Measurements from ENCODE around the gene DPP6.
"Not testable (repeated sequence)": the region's sequence is repeated elsewhere in the genome, so short reads cannot be mapped to it uniquely, and the experiment has no call there.

DPP6 gene

DNA sequence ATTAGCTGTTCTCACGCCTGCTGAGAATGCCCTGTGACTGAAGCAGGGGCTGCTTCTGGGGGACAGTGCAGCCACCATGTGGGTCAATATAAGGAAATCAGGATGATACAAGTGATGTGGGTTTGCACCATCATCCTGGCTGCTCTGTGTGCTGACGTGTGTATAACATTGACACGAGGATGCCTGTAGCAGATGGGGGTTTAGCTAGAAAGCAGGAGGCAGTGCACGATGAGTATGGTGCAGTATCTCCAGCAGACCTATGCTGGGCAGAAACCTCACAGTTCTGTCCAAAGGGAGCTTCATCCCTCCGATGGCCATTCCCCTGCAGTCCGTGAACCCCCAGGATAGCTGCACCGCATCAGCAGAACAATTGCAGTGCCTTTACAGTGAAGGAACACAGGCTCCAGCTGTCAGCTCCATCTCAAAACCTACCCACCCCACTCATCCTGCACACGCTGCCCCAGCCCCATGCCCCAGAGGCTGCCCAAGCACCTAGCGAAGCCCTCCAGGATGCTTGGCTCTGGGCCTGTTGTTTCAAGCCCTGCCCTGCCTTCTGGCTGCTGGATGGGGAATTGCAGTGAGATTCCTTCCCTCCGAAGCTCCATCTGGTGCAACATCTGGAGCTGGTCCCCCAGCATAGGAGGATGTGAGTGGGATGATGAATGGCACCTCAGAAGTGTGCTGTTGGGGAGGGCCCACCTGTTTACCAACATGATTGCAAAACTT is 96.8 kb downstream of the DPP6 start:
- not testable (repeated sequence) for DNase-seq (ENCODE audit: low read depth in 2 of 2)

DNA sequence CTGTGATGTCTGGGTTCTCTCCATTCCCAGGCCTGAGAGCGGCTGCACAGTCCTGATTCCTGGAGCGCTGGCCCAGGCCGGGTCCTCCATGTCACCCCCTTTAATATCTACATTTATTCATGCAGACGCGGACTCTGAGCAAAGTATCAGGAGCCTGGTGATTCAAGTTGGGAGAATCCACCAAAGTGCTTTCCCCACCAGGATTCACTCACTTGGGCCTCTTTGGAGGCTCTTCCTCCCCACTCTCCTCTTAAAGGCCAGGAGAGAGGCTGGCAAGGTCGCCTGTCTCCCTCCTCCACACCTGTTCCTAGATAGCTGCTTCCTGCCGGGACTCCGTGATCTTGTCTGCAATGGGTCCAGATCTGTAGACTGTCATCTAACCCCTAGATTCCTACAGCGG is 98.5 kb downstream of the DPP6 start:
- DNase-seq (ENCODE audit: low read depth in 2 of 2), result not testable (repeated sequence)

DNA sequence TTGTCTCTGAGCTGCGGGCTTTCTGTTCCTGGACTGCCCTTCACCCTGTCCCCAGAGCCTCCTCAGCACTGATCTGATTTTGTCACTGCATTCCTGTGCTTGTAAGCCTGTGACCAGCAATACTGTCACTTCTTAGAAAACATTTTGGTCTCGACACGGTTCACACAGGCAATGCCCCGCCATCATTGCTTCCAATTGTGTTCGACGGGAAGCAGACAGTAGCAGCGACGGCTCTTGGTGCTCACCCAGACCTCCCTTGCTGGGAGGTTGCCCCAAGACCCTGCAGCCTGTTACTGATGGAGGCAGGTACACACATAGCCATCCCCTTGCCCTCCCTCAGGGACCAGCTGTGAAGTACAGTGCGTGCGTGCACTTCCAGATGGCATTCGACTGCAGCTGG is 99.1 kb downstream of the DPP6 start:
- not testable (repeated sequence) for DNase-seq (ENCODE audit: low read depth in 2 of 2)

DNA sequence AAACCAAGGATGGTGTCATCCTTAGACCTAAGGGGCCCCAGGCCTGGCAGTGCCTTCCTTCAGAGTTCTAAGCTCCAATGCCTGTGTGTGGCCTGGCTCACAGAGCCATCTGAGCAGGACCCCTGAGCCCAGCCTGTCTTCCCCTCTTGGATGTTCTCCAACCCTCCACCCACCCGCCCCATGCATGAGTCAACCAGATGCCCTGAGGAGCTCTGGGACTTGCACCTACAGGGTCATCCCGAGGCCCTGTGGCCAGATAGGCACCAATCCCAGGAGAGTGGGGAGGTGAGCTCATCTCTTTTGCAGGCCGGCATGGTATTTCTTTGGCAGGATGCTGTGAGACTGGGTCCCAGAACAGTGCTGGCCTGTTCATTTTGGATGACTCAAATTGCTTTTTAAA is 103.7 kb downstream of the DPP6 start:
- DNase-seq (ENCODE audit: low read depth in 2 of 2), result not testable (repeated sequence)

DNA sequence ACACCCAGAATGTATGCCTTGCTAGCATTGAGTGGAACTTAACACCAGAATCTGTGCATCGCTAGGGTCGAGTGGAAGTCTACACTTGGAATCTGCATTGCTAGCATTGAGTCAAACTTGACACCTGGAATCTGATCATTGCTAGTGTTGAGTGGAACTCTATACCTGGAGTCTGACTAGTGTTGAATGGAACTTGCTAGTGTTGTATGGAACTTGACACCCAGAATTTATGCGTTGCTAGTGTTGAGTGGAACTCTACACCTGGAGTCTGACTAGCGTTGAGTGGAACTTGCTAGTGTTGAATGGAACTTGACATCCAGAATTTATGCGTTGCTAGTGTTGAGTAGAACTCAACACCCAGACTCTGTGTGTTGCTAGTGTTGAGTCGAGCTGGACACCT is 110.7 kb downstream of the DPP6 start:
- not testable (repeated sequence) for DNase-seq (ENCODE audit: low read depth in 2 of 2)

DNA sequence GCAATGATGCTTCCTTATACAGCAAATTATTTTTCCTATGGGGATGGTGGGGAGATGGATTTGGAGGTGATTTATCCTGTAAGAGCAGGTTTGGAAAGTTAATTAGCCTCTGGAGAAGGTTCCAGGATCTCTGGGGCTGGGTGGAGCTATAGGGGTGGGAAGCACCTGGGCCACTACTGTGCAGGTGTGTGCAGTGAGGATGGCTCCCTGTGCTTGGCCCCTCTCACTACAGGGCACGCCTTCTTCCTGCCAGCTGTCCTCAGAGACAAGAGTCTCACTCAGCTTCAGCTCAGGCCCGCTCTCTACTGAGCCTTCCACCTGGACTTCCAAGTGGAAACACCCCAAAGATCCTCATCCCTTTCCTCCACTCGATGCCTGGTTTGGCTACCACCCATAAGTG is 111.4 kb downstream of the DPP6 start:
- not testable (repeated sequence) for DNase-seq (ENCODE audit: low read depth in 2 of 2)

DNA sequence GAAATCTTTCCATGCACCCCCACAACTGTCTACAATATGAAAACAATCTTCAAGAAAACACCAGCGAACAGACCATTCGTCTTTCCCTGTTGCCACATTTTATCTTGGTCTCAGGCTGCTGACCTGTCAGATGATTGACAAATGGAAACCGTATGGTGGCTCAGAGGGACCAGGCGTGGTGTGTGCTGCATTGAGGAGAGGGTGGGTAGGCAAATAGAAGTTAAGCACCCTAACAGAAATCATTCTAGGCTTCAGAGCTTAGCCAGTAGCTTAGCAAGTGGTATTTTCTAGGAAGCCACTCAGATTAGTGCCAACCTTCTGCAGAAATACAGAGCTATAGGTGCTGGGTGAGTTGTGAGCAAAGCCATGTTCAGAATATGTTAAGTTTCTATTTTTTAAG is 114.9 kb downstream of the DPP6 start:
- DNase-seq (ENCODE audit: low read depth in 2 of 2), result no peak

DNA sequence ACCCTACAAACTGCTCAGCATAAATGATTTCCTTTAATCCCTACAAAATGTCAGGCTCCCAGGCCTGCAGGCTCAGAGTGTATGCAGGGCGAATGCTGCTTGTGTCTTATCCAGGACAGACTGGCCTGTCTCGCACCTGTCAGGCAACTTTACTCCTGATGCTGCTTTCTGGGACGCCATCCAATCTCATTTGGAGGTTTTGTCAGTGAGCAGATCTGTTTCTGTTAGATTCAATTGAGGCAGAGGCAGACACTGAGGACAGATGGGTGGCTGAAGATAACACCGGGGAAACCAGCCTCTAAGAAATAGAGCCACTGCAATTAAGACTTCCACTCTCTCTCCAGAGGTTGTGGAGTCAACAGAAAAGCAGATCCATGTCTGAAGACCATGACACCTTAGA is 115.6 kb downstream of the DPP6 start:
- DNase-seq (ENCODE audit: low read depth in 2 of 2), result no peak

DNA sequence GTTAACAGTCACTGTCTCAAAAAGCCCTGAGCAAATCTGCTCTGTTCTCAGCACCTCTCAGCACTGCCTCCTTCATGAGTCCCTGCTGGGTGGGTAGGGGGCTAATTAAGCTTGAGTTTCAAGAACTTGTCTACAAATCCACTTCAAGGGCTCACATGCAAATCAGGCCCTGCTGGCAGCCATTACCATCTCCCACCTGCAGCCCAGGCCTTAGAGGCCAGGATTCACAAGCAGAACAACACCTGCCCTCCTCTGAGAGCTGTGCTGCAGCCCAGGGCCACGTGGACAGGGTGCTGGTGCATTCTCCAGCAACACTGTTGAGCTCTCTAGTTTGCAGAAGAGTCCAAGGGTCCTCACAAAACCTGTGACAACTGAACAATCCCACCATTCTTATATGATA is 119.2 kb downstream of the DPP6 start:
- DNase-seq (ENCODE audit: low read depth in 2 of 2), result no peak

DNA sequence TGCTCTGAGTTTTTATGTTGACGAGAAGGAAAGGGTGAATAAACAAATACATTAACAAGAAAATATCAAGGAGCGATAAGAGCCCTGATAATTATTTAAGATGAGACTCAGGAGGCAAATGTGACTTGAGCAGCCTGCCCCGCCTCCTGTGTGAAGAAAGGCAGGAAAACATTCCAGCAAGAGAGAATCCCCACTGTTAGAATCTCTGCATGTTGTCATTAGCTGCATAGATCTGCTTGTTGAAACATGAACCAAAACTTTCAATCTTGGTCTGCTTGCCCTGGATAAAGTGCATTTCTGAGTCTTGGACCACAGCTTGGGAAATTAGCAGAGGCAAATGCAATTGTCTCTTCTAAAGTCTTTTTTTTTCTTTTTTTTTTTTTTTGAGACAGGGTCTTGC is 120.0 kb downstream of the DPP6 start:
- no peak for DNase-seq (ENCODE audit: low read depth in 2 of 2)

DNA sequence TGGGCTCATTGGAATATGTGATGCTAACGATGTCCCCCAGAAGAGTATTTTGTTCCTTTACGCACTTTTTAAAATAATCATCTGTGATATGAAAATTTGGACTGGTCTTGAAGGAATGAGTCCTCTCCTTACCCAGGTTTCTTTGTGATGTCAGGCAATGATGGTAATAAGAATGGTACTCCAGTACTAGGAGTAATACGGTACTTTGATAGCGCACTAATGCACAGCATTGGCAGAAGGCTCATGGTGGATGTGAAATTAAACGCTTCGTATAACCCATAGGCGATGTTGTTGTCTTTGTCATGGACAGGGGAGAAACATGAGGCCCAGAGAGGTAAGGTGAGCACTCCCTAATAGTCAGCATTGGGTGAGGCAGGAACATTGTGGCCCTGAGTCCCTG is 125.4 kb downstream of the DPP6 start:
- DNase-seq (ENCODE audit: low read depth in 2 of 2), result no peak

DNA sequence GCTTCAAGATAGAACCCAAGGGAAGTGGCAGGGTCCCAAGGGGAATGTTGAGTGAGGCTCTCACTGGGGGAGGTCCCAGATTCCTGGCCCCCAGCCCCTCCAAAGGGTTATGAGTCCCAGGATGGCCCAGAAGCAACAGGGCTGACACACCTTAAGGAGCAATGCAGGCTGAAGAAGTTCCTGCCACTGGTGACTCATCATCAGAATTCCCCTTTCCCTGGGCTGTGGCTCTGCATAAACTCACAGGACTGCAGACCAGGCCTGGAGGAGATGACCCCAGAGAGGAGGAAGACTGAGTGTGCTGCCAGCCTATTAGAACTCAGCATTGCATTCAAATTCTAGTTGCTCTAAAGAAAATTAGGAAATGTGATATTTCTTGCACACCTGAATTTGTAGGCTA is 126.7 kb downstream of the DPP6 start:
- no peak for DNase-seq (ENCODE audit: low read depth in 2 of 2)

DNA sequence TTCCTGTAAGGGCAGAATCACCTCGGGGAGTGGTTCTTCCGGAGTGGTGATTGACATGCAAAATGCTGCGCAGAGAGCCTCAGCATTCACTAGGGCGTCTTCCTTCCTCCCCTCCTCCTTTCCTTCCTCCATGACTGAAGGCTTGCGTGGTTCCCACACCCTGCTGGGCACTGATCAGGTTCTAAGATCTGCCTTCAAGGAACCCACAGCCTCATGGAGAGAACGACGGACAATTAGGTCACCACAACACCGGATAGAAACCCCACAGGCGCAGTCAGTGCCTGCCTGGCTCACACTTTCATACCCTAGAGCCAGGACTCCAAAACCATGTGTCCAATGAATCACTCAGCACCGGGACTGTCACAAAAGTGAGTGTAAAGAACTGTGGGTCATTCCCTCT is 131.3 kb downstream of the DPP6 start:
- no peak for DNase-seq (ENCODE audit: low read depth in 2 of 2)

DNA sequence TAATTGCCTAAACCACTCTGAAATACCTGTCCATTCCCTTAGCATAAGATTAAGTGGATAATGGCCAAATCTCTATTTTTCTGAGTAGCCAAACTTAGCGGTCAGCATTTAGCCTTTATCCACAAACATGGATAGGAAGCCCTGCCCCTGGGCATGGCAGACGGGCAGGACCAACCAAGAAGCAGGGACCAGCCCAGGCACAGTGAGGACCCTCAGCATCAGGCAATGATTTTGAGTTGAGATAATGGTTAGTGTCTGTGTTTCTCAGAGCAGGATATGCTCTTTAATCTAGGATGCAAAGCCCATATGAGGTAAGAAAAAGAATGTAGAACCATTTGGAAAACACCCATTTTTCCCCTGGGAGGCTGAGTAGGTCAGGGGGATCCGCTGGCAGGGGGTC is 131.7 kb downstream of the DPP6 start:
- DNase-seq (ENCODE audit: low read depth in 2 of 2), result no peak

DNA sequence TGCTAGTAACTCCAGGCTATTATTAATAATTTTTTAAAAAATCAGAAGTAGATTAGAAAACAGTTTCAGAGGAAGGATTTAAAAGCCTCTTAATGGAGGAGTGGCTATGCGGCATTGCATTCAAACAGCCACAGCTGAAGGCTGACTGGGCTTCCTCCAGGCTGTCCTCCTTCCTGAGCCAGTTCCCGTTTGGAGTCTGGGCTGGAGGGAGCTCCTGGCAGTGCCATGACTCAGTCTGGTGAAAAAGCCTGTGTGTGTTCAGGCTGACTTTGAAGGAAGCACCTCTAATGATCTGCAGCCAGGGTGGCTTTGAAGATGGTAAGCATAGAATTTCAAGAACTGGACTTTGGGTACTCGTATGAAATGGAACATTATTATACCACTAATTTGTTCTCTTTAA is 134.6 kb downstream of the DPP6 start:
- DNase-seq (ENCODE audit: low read depth in 2 of 2), result no peak

DNA sequence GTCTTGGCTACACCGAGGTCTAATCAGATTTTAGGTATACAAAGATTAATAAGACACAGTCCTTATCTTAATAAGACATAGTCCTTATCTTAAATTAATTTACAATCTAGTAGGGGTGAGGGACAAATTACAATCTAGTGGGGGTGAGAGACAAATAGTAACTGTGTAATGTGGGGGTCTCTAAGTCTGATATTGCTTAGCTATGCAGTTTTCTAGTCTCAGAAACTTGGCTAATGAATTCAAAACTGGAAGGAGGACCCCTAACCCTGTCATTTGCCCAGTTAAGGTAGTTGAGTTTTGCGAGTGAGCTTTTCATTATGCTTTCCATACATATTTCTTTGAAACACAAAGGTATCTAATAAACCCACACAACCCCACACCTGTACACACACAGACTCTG is 136.1 kb downstream of the DPP6 start:
- no peak for DNase-seq (ENCODE audit: low read depth in 2 of 2)

DNA sequence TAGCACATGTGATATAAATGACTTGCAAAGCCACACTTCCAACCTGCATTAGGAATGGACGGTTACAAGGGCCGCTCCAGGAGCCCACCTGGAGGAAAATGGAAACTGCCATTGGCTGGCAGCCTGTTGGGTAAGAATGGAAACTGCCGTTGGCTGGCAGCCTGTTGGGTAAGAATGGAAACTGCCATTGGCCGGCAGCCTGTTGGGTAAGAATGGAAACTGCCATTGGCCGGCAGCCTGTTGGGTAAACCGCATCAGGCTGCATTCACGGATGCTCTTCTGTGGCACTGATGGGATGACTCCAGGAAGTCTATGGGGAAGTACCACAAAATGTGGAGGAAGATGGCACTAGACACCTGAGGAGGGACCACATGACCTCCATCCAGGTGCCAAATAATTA is 143.1 kb downstream of the DPP6 start:
- no peak for DNase-seq (ENCODE audit: low read depth in 2 of 2)

DNA sequence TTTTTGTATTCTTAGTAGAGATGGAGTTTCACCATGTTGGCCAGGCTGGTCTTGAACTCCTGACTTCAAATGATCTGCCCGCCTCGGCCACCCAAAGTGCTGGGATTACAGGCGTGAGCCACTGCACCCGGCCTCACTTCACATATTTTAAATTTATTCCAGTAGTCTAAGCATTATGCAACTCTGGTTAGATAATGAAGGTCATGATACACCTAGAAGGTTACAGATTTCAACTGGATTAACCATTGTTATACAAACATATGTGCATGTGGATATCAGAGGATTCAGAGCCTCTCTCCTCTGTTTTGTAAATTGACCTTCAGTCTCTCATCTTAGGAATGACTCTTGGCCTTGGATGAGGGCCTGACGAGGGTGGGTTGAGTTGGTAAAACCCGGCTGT is 146.3 kb downstream of the DPP6 start:
- DNase-seq (ENCODE audit: low read depth in 2 of 2), result no peak

DNA sequence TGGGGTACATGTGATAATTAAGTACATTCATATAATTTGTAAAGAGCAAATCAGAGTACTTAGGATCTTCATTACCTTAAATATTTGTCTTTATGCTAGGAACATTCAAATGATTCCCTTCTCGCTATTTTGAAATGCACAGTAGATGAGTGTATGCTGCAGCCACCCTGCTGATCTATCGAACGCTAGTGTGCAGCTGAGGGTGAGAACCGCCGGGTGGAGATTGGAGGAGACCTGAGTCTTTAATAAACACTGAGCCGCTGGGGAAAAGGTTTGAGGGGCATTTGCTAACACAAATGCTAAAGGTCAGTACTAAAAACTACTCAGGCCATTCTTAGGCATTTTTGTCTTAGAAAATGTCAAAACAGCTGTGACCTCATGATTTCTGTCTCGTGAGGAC is 148.0 kb downstream of the DPP6 start:
- no peak for DNase-seq (ENCODE audit: low read depth in 2 of 2)

DNA sequence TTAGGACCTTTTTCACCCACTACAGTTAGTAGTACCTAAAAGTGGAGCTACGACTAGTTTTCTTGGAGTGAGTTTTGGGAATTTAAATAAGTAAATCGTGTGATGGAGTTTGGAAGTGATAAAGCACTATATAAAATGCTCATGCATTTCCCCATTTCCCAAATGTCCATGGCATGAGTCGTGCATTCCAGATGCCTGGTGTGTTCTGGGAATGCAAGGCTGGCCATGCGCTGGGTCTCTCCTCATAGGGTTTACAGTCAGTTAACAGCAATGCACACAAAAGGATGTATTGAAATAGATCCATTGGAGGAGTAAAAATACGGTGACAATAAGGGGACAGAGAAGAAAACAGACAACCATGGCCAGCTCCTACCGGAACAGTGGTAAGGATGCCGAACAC is 149.8 kb downstream of the DPP6 start:
- no peak for DNase-seq (ENCODE audit: low read depth in 2 of 2)

DNA sequence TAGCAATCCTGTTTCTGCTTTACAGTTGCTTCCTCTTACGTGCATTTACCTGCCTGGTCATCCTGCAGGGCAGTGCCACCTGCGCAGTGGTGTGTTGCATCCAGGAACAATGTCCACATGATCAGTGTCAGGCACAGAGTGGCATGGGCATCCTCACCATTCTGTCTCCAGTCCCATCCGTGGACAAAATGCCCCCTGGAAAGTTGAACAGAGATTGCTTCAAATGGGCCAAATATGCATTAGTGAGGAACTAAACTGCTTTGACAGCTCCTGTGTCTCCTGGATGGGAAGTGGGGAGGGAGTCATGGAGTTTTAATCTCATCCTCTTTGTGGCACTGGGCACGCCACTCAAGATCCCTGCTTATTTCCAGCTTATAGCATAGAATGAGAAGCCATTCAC is 151.8 kb downstream of the DPP6 start:
- no peak for DNase-seq (ENCODE audit: low read depth in 2 of 2)

DNA sequence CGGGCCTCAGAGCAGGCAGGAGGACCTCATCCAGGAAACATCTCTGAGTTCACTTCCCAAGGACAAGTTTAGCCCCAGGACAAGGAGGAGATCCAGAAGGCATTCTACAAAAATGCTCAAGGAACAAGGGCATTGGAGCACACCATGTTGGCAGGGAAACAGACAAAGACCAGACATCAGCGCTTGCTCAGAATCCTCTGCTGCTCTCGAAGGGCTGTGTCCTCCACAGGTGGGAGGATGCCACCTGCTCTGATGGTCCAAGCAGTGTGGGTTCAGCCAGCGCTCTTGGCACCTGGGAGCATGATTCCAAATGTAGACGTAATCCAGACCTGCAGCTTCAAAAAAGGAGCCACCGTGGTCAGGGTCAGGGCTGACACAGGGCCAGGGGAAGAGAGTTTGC is 160.7 kb downstream of the DPP6 start:
- no peak for DNase-seq (ENCODE audit: low read depth in 2 of 2)

DNA sequence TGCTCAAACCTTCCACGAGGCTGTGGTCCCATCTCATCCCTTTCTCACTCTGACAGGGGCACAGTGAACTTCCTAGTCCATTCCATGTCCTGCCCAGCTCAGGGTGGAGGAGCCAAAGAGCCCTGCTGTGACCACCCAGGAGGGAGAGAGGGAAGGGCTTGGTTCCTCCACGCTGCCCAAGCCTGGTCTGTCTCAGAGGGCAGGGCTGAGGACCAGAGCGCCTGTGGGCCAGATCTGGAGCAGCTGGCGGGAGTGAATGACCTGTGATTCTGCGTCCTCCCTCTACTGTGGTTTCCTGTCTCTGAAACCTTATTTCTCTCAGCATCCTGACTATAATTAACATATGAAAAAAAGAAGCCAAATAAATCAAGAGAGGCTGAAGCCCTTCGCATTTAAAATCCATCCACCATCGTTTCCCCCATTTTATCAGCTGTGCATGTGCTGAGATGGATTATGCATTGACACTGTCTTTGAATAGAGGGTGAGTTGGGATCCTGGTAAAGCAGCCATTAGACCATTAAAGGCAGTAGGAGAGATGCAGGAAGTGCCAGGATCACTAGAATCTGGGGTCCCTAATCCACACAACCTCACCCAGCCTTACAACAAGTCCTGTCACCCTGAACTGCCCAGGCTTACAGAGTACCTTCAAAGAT is 165.6 kb downstream of the DPP6 start:
- DNase-seq (ENCODE audit: low read depth in 2 of 2), result no peak

DNA sequence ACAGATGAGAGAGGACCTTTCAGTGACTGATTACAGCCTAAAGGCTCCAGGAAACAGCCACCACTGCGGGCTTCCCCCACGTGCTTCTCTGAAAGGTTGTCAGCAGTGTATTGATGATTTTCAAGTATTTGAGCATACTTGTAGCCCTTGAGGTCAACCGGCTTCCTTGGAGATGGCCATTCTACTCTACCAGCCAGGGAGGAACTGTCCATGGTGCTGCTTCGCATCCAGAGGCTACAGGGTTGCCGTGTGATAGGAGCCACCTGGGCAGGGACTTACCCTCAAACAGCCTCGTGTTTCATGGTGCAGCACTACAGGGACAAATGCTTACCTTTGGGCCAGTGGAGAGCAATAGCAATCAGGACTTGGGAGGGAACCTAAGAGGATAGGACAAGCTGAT is 179.5 kb downstream of the DPP6 start:
- DNase-seq (ENCODE audit: low read depth in 2 of 2), result no peak
